ENCODE measurements around the gene SMPDL3B.

Gene SMPDL3B

DNA sequence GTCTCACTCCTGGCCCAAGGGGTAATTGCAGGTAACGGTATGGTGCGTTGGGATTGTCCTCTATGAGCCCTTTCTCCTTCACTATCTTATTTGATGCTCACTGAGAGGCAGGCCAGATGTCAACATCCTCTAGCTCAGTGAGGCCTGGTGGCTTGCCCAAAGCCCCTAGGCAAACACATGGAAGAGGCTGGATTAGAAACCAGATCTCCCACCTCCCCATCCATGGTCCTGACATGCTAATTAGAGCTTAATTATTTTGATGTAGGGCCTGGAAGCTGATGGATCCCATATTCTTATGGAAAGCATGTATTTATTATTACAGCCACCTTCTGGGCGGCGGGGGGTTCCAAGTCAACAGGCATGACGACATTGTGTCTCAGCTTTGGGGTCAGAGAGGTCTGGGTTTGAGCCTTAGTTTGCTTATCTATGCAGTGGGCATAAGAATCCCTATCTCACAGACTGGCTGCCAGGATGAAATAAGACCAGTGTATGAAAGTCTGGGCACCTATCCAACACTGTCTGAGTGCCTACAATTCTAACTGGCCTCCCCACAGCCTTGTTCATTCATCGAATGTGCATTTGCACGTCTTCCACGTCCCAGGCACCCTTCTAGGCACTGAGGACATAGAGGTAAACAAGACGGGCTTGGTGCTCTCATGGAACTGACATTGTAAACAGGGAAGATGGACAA, 6.2 kb downstream of the SMPDL3B start:
- H3K36me3 ChIP-seq (ENCODE audit: control insufficient read depth in 1 of 2, insufficient read depth in 2 of 2, low read length in 2 of 2): no peaks in the 10 kb centered on the region
- no peaks in the 10 kb centered on the region for H3K4me1 ChIP-seq (ENCODE audit: control insufficient read depth in 1 of 2, insufficient read depth in 2 of 2, low read length in 2 of 2)
- no peaks in the 10 kb centered on the region for H3K9me3 ChIP-seq (ENCODE audit: control insufficient read depth in 1 of 2, low read length in 2 of 2)
- no peaks in the 10 kb centered on the region for H3K27me3 ChIP-seq (ENCODE audit: low read depth, low read length)
- H3K27ac ChIP-seq (ENCODE audit: low read length): no peak overlapping the region
- no peak overlapping the region for H3K4me3 ChIP-seq (ENCODE audit: low read depth in 1 of 2, low read length in 2 of 2)

DNA sequence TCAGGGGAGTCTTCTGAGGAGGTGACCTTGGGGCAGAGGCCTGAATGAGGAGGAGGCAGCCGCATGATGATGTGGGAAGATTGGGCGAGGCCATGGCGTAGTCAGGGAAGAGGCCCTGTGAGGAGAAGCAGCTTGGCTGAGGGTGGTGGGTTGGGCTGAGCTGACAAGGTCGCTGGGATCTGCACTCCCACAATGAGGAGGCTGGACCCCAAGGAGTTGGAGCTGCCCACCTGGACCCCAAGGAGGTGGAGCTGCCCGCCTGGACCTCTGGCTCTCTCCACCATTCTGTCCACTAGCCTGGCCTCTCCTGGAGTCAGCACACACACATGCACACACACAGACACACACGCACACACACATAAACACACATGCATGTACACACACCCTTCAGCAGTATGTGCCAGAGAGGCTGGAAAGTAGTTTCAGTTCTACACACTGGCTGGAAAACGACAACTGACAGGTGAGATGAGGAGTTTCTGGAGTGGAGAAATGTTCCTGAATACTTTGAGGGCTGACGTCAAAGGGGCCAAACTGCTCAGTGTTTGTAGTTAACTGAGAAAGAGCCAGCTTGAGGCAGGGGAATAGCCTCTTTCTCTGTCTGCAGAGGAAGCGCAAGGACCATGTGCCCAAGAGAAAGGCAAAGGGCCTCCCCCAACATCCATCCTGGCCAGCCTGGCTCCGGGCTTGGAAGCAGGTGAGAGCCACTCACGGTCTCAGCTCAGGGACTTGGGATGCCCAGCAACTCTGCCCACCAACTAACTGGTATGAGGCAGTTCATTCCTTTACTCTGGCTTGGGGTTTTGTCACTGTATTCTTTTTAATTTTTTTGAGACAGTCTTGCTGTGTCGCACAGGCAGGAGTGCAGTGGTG, 7.1 kb downstream of the SMPDL3B start:
- H3K27me3 ChIP-seq (ENCODE audit: low read depth, low read length): no peaks in the 10 kb centered on the region
- no peaks in the 10 kb centered on the region for H3K36me3 ChIP-seq (ENCODE audit: control insufficient read depth in 1 of 2, insufficient read depth in 2 of 2, low read length in 2 of 2)
- no peak overlapping the region for H3K27ac ChIP-seq (ENCODE audit: low read length)
- H3K4me3 ChIP-seq (ENCODE audit: low read depth in 1 of 2, low read length in 2 of 2): no peak overlapping the region
- no peaks in the 10 kb centered on the region for H3K4me1 ChIP-seq (ENCODE audit: control insufficient read depth in 1 of 2, insufficient read depth in 2 of 2, low read length in 2 of 2)
- H3K9me3 ChIP-seq (ENCODE audit: control insufficient read depth in 1 of 2, low read length in 2 of 2): no peaks in the 10 kb centered on the region

DNA sequence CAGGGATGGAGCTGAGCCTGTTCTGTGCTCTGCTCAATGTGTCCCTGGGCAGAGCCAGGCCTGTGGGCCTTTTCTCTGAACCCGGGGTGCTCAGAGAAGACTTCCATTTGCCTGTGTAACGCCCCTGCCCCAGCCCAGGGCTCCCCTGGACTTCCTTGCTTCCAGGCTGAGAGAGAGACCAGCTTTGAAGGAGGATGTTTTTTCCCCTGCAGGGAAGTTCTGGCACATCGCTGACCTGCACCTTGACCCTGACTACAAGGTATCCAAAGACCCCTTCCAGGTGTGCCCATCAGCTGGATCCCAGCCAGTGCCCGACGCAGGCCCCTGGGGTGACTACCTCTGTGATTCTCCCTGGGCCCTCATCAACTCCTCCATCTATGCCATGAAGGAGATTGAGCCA, 10.2 kb downstream of the SMPDL3B start:
- H3K36me3 ChIP-seq (ENCODE audit: control insufficient read depth in 1 of 2, insufficient read depth in 2 of 2, low read length in 2 of 2): no peaks in the 10 kb centered on the region
- H3K27ac ChIP-seq (ENCODE audit: low read length): no peak overlapping the region
- no peaks in the 10 kb centered on the region for H3K4me1 ChIP-seq (ENCODE audit: control insufficient read depth in 1 of 2, insufficient read depth in 2 of 2, low read length in 2 of 2)
- no peaks in the 10 kb centered on the region for H3K9me3 ChIP-seq (ENCODE audit: control insufficient read depth in 1 of 2, low read length in 2 of 2)
- no peaks in the 10 kb centered on the region for H3K27me3 ChIP-seq (ENCODE audit: low read depth, low read length)
- no peak overlapping the region for H3K4me3 ChIP-seq (ENCODE audit: low read depth in 1 of 2, low read length in 2 of 2)

DNA sequence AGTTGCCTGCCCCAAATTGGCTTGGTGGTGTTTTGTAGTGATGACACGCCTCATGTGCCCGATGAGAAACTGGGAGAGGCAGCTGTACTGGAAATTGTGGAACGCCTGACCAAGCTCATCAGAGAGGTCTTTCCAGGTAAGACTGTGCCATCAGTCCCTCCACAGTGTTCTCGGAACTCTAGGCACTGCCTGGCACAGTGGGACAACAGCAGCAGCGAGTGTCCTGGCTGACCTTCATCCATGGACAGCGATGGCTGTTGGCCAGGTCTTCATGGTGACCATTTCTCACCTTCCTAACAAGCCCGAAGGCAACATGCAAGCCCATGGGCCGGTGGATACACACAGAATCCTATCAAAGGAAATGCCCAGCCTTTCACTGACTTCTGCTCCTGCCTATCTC, 14.2 kb downstream of the SMPDL3B start:
- Histone ChIP-seq H3K36me3 (ENCODE audit: control insufficient read depth in 1 of 2, insufficient read depth in 2 of 2, low read length in 2 of 2) (no peaks in the 10 kb centered on the region), H3K4me3 (ENCODE audit: low read depth in 1 of 2, low read length in 2 of 2) (no peak overlapping the region), H3K9me3 (ENCODE audit: control insufficient read depth in 1 of 2, low read length in 2 of 2) (no peaks in the 10 kb centered on the region), H3K27me3 (ENCODE audit: low read depth, low read length) (no peaks in the 10 kb centered on the region), H3K4me1 (ENCODE audit: control insufficient read depth in 1 of 2, insufficient read depth in 2 of 2, low read length in 2 of 2) (no peaks in the 10 kb centered on the region), H3K27ac (ENCODE audit: low read length) (no peak overlapping the region)

DNA sequence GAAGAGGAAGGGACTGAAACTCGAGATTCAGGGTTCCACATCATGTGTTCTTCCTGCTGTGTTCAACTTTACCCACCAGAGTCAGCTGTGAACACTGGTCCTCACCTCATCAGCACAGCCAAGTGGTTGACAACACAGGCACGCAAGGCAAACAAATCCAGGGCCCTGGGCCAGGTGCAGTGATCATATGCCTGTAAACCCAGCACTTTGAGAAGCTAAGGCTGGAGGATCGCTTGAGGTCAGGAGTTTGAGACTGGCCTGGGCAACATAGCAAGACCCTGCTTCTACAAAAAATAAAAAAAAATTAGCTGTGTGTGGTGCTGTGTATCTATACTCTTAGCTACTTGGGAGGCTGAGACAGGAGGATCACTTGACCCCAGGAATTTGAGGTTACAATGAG, 16.6 kb downstream of the SMPDL3B start:
- Histone ChIP-seq H3K4me1 (ENCODE audit: control insufficient read depth in 1 of 2, insufficient read depth in 2 of 2, low read length in 2 of 2) (no peaks in the 10 kb centered on the region), H3K4me3 (ENCODE audit: low read depth in 1 of 2, low read length in 2 of 2) (no peak overlapping the region), H3K27me3 (ENCODE audit: low read depth, low read length) (no peaks in the 10 kb centered on the region), H3K36me3 (ENCODE audit: control insufficient read depth in 1 of 2, insufficient read depth in 2 of 2, low read length in 2 of 2) (no peaks in the 10 kb centered on the region), H3K27ac (ENCODE audit: low read length) (no peak overlapping the region), H3K9me3 (ENCODE audit: control insufficient read depth in 1 of 2, low read length in 2 of 2) (no peaks in the 10 kb centered on the region)

DNA sequence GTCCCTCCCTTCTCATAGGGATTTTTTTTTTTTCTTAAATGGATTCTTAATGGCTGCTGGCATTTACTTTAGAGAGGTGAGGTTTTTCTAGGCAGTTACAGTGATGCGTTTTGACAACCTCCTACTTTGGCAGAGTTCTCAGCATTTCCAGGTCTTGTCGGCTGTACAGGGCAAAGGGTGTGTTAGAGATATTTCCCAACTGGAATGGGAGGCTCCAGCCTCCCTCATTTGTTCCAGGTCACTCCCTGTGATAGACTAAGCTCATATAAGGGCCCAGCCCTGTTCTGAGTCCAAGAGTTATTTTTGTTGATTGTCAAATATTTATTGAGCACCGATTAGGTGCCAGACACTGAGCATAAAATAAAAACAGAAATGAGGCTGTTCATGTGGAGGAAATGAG, 17.3 kb downstream of the SMPDL3B start:
- H3K4me3 ChIP-seq (ENCODE audit: low read depth in 1 of 2, low read length in 2 of 2): no peak overlapping the region

DNA sequence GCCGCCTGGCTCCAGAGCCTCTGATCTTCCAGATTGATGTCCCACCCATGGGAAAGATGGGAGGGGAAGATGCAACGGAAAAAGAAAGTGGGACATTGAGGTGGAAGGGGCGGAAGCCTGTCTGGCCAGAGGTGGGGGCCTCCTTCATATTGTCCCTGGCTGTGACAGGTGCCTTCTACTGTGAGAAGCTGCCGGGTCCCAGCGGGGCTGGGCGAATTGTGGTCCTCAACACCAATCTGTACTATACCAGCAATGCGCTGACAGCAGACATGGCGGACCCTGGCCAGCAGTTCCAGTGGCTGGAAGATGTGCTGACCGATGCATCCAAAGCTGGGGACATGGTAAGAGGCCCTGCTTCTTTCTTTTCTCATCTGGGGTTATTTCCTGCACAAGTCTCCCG, 19.4 kb downstream of the SMPDL3B start:
- H3K9me3 ChIP-seq (ENCODE audit: control insufficient read depth in 1 of 2, low read length in 2 of 2): no peaks in the 10 kb centered on the region
- H3K4me3 ChIP-seq (ENCODE audit: low read depth in 1 of 2, low read length in 2 of 2): no peak overlapping the region
- no peaks in the 10 kb centered on the region for H3K4me1 ChIP-seq (ENCODE audit: control insufficient read depth in 1 of 2, insufficient read depth in 2 of 2, low read length in 2 of 2)
- no peaks in the 10 kb centered on the region for H3K27me3 ChIP-seq (ENCODE audit: low read depth, low read length)
- H3K27ac ChIP-seq (ENCODE audit: low read length): no peak overlapping the region
- no peaks in the 10 kb centered on the region for H3K36me3 ChIP-seq (ENCODE audit: control insufficient read depth in 1 of 2, insufficient read depth in 2 of 2, low read length in 2 of 2)

More for the DNA sequence above, 17.3 kb downstream of the SMPDL3B start:
- H3K9me3 ChIP-seq (ENCODE audit: control insufficient read depth in 1 of 2, low read length in 2 of 2): no peaks in the 10 kb centered on the region
- H3K27me3 ChIP-seq (ENCODE audit: low read depth, low read length): no peaks in the 10 kb centered on the region
- H3K27ac ChIP-seq (ENCODE audit: low read length): no peak overlapping the region
- H3K4me1 ChIP-seq (ENCODE audit: control insufficient read depth in 1 of 2, insufficient read depth in 2 of 2, low read length in 2 of 2): no peaks in the 10 kb centered on the region
- H3K36me3 ChIP-seq (ENCODE audit: control insufficient read depth in 1 of 2, insufficient read depth in 2 of 2, low read length in 2 of 2): no peaks in the 10 kb centered on the region

DNA sequence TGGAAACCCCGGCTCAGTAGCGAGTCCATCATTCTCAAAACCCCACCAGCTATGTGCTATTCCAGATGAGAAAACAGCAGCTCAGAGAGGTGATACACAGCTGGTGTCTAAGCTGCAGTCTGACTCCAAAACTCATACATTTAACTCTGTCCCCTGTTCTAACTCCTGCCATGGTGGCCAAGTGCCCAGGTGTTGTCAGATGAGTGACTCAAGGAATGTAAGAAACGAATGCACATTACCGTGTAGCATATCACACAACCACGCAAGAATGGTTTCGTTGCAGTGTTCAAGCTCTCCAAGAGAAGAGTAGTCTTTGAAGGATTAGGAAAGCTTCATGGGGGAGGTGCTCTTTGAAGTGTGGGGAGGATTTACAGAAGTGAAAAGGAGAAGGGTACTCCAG, 20.3 kb downstream of the SMPDL3B start:
- H3K4me3 ChIP-seq (ENCODE audit: low read depth in 1 of 2, low read length in 2 of 2): no peak overlapping the region
- no peaks in the 10 kb centered on the region for H3K9me3 ChIP-seq (ENCODE audit: control insufficient read depth in 1 of 2, low read length in 2 of 2)
- peaks cover 0 to under 1% of the 10 kb centered on the region in 2 donors for H3K4me1 ChIP-seq (ENCODE audit: control insufficient read depth in 1 of 2, insufficient read depth in 2 of 2, low read length in 2 of 2)
- no peak overlapping the region for H3K27ac ChIP-seq (ENCODE audit: low read length)
- H3K27me3 ChIP-seq (ENCODE audit: low read depth, low read length): no peaks in the 10 kb centered on the region
- no peaks in the 10 kb centered on the region for H3K36me3 ChIP-seq (ENCODE audit: control insufficient read depth in 1 of 2, insufficient read depth in 2 of 2, low read length in 2 of 2)

DNA sequence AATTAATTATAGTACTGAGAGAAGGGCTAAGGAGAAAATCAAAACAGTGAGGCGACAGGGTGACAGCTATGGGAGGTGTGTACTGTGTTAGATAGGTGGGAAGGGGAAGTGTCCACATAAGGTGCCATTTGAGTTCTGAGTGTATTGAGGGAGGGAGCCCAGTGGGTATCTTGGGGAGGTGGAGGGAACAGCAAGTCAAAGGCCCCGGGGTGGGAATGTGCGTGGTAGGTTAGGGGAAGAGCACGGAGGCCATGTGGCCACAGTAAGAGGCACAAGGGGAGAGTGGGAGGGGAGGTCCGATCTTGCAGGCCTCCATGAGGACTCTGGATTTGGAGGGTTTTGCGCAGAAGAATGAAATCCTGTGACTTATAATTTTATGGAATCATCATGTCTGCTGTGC, 22.0 kb downstream of the SMPDL3B start:
- H3K36me3 ChIP-seq (ENCODE audit: control insufficient read depth in 1 of 2, insufficient read depth in 2 of 2, low read length in 2 of 2): no peaks in the 10 kb centered on the region
- H3K4me1 ChIP-seq (ENCODE audit: control insufficient read depth in 1 of 2, insufficient read depth in 2 of 2, low read length in 2 of 2): peaks cover 4 to 17% of the 10 kb centered on the region in 2 donors
- H3K9me3 ChIP-seq (ENCODE audit: control insufficient read depth in 1 of 2, low read length in 2 of 2): no peaks in the 10 kb centered on the region
- H3K4me3 ChIP-seq (ENCODE audit: low read depth in 1 of 2, low read length in 2 of 2): no peak overlapping the region
- H3K27me3 ChIP-seq (ENCODE audit: low read depth, low read length): no peaks in the 10 kb centered on the region
- no peak overlapping the region for H3K27ac ChIP-seq (ENCODE audit: low read length)

DNA sequence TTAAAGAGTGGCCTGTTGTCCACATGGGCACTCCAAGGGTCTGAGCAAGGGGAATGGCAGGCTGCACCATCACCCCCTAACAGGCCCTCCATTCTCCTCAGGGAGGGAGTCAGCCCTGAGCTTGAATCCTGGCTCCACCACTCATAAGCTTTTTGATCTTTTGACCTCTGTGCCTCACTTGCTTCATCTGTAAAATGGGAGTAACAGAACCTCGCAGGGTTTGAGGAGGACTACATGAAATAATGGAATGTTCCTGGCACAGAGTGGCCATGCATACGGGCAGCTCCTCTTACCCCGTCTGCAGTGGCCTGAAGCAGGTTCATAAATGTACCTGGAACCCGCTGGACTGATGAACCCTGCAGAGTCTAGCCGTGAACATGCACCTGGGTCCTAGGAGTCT, 22.9 kb downstream of the SMPDL3B start:
- Histone ChIP-seq H3K27me3 (ENCODE audit: low read depth, low read length) (no peaks in the 10 kb centered on the region), H3K4me3 (ENCODE audit: low read depth in 1 of 2, low read length in 2 of 2) (no peak overlapping the region), H3K27ac (ENCODE audit: low read length) (no peak overlapping the region), H3K9me3 (ENCODE audit: control insufficient read depth in 1 of 2, low read length in 2 of 2) (no peaks in the 10 kb centered on the region), H3K4me1 (ENCODE audit: control insufficient read depth in 1 of 2, insufficient read depth in 2 of 2, low read length in 2 of 2) (peaks cover 4 to 17% of the 10 kb centered on the region in 2 donors), H3K36me3 (ENCODE audit: control insufficient read depth in 1 of 2, insufficient read depth in 2 of 2, low read length in 2 of 2) (no peaks in the 10 kb centered on the region)

DNA sequence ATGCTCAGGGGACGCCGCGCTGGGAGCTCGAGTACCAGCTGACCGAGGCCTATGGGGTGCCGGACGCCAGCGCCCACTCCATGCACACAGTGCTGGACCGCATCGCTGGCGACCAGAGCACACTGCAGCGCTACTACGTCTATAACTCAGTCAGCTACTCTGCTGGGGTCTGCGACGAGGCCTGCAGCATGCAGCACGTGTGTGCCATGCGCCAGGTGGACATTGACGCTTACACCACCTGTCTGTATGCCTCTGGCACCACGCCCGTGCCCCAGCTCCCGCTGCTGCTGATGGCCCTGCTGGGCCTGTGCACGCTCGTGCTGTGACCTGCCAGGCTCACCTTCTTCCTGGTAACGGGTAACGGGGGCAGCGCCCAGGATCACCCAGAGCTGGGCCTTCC, 23.7 kb downstream of the SMPDL3B start:
- H3K27me3 ChIP-seq (ENCODE audit: low read depth, low read length): no peaks in the 10 kb centered on the region
- peaks cover 0 to 2% of the 10 kb centered on the region in 2 donors for H3K36me3 ChIP-seq (ENCODE audit: control insufficient read depth in 1 of 2, insufficient read depth in 2 of 2, low read length in 2 of 2)
- no peak overlapping the region for H3K27ac ChIP-seq (ENCODE audit: low read length)
- H3K9me3 ChIP-seq (ENCODE audit: control insufficient read depth in 1 of 2, low read length in 2 of 2): no peaks in the 10 kb centered on the region
- peaks cover 4 to 17% of the 10 kb centered on the region in 2 donors for H3K4me1 ChIP-seq (ENCODE audit: control insufficient read depth in 1 of 2, insufficient read depth in 2 of 2, low read length in 2 of 2)
- H3K4me3 ChIP-seq (ENCODE audit: low read depth in 1 of 2, low read length in 2 of 2): no peak overlapping the region
